GM18519 (cell line): Measurements from ENCODE around the gene SORBS1.

Experiments
- ATAC-seq: cut with Tn5 transposase; IDR thresholded peaks from one replicate; pipeline ENCODE4 v1.9.1; 2021; ENCODE audit warnings: mild to moderate bottlenecking, moderate library complexity; ENCODE audit not compliant: unreplicated experiment, low FRiP score

Gene SORBS1

DNA sequence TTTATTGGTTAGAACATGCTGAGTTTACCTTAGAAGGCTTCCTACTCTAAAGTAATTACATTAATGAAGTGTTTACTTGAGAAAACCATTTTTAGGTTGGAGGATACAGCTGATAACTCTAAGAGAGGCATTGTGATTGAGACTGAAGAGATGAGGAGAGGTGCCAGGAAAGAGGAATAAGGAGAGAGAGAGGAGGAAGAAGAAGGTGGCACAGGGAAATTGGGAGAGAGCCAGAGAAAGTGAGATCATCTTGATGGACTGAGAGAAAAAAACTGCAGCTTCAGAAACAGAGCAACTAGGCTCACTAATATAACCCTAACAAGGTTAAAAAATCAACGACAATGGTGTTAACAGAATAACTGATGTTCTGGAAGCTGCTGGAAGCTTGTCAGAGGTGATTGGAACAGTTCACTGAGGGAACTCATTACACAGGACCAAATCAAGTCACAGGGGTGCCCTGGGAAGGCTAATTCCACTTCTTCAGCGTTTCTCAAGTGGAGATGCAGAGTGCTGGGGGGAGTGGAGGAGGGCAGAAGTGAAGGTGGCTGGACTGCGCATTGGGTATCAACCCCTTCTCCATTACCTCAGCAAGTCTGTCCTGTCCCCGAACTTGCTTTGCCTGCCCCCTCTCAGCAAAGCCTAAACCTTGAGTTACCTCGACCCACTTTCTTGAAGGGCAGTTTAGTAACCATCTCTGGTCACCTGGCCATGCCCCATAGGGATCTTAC lies 6.9 kb upstream of the SORBS1 start:
- ATAC-seq = no peak

DNA sequence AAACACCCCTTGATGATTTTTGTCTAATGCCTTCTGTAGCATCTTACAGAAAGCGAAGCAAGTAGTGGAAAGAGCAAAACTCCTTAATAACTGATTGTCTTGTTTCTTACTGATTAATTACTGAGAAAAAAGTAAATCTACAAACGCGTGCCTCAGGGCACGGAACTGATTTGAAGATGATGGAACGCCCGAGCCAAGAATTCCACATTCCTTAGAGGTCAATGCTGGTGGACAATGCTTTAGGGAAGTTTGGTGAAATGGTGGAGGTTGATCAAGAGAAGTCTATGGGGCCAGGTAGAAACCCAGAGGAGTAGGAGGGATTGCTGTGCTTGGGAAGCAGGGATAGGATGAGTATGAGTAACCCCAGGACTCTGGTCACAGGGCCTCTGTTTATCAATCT lies 5.0 kb upstream of the SORBS1 start:
- ATAC-seq = no peak

DNA sequence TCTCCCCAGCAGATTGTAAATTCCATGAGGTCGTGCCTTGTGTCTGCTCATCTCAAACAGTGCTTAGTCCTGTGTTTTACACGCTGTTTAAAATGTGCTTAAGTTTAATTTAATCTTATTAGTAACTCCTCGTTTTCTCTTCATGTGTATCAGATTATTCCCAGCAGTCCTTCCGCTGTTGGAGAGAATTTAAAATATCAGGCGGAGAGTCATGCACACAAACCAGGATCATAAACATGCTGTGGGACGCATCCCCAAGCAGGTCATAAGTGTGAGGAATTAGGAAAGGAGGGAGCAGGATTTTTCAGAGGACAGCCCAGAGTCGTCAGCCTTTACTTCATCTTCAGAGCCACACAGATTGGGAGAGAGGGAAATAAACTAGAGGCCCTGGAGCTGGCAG lies 4.2 kb upstream of the SORBS1 start:
- ATAC-seq = no peak

DNA sequence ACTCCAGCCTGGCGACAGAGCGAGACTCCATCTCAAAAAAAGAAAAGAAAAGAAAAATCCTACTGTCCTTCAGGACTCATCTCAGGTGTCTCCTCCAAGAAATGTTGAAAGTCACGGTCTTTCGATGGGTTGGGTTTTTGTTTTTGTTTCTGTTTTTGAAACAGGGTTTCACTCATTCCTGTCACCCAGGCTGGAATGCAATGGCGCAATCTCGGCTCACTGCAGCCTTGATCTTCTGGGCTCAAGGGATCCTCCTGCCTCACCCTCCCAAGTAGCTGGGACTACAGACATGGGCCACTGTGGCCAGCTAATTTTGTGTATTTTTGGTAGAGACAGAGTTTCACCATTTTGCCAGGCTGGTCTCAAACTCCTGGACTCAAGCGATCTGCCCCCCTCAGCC lies 3.1 kb upstream of the SORBS1 start:
- ATAC-seq = no peak

DNA sequence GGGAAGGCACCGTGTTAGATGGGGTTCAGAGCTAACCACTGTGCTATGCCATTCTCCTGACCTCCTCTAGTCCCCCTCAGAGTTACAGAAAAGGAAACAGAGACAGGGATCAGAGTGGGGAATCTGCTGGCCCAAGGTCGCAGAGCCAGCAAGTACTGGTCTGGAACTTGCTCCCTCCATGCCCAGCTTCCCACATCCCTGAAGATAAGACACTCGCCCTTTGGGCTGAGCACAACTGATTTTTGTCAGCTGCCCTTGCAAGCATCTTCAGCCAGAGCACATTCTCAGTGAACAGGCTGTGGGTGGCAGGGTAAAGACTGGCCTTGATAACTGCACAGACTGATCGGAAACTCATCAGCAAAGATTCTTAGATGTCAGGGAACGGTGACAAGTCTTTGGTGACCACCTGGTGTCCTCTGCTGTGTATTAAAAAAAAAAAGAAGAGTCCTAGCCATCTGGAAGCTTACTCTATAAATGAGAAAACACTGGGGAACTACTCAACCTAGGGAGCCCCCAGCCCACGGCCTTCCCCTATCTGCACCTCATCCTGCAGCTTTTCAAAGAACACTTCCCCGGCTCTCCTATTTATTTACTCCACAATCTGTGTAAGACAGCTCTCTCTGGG lies 1.3 kb upstream of the SORBS1 start:
- no peak for ATAC-seq

DNA sequence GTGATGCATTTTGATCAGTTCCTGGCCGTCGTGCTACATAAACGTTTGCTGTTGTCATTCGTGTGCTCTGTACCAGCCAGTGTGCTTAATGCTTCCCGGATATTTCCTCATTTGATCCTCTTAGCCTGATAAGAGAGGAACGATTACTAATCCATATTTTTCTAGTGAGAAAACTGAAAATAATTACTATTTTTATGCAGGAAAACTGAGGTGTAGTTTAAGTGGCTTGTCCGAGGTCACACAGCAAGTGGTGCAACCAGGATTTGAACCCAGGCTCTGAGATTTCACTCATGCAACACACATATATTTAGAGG lies 650 bp upstream of the SORBS1 start:
- ATAC-seq = no peak

DNA sequence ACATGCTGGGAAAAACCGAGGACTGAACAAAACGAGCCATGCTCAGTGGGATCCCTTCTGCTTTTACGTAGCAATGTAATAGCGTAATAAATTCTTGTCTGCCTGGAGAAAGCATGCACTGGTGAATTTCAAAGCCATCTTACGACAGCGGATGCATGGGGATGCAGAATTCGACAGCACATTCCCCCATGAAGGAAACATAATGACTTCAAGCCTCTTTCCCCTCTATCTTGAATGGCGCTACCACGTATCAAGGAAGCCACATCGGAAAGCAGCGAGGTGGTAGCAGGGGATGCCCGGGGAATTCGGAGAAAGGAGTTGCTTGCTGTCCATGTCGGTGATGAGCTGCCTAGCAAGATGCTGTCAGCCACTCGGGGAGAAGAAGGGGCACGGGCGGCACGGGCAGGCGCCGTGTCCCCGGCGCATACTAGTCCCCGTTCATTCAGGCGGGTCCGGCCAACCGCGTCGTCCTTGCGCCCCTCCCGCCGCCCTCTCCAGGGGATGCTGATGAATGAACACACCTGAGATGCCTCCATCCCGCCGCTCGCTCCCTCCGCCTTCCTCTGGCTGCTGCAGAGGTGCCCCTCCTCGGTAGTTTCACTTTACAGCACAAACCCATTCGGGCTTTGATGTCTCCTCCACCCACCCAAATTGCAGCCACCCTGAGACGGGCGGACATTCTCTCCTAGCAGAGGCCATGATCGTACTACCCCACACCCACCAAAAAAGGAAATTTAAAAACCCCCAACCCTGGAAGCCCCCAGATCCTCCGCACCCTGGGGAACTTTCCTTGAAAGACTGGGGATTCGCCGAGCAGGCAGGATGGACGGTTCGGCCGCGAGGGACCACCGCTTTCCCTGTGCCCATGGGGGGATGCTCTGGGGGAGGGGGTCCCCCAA lies 644 bp downstream of the SORBS1 start:
- no peak for ATAC-seq

DNA sequence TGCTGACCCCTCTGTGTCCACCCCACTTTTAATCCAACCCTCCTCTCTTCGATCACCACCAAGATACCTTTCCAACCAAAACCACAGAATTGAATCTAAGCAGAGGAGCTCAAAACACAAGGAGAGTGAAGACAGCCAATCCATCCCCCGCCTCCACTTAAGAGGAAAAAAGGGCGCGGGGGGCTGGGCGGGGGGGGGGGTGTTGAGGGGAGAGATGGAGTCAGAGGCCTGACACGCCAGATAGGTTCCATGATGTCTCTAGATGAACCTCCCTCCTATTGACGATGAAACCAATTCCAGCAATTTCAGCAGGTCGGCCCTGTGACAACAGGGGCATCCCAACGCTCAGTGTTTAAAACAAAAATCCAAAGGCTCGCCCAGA lies 1.3 kb downstream of the SORBS1 start:
- ATAC-seq = no peak

DNA sequence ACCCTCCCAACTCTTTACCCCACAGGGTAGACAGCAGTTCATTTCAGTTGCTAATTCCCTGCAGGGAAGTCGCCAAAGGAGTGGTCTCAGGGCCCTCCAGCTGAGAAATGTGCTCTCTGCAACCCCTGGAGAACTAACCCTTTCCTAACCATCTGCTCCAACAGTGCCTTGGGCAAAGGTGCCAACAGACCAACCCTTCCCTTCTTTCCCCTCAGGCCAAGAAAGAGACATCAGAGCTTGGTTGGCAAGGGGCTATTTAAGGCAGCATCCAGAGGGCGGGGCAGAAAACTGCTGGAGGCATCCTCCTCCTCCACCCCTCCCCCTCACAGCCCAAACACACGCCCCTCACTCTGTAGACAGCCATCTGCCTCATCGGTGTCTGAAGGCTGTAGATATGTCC lies 1.7 kb downstream of the SORBS1 start:
- ATAC-seq = no peak

DNA sequence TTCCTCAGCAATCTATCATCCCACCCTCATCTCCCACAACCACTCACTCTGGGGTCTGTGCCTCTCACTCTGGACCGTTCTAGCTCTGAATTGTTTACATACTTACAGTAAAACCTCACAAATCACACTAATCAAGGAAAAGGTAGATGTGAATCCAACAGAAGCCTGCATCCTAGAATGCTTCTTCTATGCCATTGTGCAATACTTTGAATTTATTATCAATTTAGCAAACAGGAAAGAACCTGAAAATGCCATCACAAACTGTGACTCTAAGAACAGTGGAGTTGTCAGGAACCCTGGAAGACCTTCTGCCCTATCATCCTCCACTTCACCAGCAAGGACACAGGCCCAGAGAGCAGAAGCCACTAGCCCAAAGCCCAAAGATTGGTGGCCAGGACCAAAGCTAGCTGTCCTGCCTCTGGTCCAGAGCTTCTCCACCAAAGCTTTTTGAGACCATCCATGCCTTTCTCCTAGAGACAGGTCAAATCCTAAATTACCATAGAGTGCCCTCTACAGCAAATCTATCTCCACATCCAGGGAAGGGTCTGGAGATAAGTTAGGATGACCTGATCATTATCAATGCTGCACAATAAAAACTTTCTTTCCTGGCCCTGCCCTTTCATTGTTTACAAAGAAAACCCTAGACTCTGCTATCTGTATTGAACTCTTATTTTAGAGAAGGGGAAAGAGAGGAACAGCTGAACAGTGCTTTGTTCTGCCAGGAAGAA lies 2.4 kb downstream of the SORBS1 start:
- ATAC-seq = no peak

DNA sequence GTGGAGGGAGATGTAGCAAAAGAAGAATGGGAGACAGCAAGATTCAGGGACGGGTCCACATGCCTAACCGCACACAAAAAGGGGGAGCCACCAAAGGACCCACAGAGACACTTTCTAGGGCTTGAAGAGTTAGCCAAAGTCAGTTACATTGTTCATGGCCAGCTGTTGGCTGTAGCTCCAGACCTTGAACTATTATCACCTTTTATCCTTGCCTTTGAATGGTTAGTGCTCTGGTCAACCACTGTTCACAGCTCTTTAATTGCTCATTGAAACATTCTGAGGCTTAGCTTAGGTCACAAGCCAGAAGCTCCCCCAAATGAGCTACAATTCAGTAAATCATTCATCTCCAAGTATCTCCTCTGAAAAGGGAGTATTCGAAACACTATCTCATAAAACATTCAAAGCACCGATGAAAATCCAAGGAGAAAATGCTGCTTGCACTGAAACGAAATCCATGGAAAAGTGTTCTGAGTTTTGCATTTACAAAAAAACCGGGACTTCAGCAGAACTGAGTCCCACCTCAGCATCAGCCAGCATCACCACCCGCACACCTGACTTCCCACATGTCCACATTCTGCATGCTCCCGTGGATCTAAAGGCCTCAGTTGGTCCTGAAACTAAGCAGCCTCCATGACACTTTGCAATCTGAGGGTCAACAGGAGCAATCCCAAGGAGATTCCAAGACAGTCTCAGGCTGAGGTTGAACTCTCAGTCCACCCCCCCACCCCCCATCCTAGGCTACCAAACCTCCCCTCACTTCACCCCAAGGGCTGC lies 4.0 kb downstream of the SORBS1 start:
- ATAC-seq = no peak

DNA sequence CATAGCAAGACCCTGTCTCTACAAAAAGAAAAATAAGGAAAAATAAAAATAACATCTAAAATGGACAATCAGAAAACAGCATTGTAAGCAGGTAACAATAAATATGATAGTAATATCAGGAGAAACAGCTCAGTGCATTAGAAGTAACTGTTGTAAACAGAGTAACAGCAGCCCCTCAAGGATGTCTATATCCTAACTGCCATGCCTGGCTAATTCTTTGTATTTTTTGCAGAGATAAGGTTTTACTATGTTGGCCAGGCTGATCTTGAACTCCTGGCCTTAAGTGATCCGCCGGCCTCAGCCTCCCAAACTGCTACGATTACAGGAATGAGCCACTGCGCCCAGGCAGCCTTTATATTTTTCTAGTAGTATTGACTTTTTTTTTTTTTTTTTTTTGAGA lies 7.5 kb downstream of the SORBS1 start:
- ATAC-seq = no peak

DNA sequence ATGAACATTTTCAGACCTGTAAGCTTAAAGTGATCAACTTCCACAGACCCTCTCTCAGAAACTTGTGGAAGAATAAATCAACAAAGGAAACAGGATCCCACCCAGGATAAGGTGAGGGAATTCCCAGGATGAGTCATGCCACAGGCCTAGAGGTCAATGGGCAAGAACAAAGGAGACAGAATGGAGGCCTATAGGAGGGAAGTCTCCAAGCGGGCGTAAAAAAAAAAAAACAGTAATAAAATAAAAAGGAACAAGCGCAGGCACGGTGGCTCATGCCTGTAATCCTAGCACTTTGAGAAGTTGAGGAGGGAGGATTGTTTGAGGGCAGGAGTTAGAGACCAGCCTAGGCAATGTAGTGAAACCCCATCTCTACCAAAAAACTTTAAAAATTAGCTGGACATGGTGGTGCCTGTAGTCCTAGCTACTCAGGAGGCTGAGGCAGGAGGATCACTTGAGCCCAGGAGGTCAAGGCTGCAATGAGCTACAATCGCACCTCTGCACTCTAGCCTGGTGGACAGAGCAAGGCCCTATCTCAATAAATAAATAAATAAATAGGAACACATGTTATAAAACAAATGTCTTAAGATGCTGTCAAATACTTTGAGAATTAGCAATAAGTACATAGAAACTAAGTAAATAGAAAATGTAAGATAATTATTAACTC lies 8.4 kb downstream of the SORBS1 start:
- no peak for ATAC-seq

DNA sequence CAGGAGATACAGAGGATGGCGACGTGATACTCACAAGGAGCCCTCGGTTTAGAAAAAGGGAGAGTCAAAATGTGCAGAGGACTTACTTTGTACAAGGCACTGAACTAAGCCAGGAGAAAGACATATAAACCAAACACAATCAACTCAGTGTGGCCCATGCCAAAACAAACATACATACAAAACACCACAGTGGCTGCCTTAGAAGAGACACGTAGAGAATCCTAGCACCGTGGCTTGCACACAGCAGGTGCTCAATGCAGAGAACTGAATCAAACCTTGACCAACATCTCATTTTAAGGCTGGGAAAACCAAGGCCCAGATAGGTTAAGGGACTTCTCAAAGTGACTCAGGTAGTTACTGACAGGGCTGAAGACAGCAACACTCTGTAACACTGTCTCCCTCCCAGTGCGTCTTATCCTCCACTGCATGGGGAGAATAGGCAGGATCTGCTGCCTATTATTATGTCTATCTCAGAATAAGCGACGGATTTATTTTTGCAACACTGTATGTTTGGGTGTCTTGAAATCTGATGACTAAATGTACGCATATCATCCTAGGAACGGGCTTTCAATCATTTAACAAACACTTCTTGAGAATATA lies 11.0 kb downstream of the SORBS1 start:
- no peak for ATAC-seq

DNA sequence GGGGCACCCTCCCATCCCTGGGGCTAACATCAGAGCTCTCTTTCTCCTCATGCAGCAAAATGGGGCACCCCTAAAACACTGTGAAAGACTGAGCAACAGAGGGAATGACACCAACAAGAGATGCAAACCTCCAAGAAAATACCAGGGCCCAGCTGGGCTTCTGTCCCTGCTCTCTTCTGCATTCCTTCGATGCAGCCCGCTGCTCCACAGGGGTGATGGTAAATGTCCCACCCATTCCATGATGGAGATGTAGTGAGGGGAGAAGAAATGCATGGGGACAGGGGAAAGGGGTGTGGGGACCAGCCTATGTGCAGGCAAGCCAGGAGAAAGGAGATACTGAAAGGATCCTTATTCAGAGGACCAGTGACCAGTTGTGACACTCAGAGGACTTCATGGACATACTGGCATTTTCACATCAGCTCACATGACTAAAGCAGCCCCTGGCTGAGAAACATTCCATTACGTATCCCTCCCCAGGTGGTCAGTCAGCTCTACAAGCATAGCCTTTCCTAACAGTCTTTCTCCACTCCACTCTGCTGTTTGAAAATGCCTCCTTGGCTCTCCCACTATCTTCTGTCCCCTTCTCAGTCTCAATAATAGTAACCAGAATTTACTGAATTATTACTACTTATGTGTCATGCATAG lies 13.3 kb downstream of the SORBS1 start:
- ATAC-seq = no peak

DNA sequence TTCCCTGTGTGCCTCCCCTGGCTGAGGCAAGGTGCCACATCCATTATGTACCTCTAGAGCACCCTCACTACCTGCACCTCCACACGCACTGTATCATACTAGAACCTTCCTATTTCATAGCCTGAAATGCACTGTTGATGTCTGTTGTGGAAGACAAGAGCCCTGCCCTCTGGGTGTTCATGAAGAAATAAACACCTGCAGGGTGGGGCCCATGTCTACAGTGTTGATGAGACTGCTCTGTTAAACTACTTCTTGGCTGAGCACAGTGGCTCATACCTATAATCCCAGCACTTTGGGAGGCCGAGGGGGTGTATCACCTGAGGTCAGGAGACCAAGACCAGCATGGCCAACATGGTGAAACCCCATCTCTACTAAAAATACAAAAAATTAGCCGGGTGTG lies 14.0 kb downstream of the SORBS1 start:
- ATAC-seq = no peak

DNA sequence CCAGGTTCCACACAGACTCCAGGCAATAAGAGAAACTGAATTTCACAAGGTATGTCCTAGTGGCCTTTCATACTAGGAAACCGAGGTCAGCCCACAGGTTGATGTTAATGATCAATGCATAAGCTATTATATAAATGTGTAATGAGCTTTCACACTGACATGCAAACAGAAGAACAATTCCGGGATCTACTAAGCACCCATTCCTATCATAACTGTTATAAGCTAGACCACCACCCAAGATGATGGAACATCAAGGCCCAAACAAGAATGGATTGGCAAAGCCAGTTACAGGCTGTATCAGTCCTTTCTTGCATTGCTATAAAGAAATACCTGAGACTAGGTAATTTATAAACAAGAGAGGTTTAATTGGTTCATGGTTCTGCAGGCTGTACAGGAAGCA lies 15.2 kb downstream of the SORBS1 start:
- ATAC-seq = no peak

DNA sequence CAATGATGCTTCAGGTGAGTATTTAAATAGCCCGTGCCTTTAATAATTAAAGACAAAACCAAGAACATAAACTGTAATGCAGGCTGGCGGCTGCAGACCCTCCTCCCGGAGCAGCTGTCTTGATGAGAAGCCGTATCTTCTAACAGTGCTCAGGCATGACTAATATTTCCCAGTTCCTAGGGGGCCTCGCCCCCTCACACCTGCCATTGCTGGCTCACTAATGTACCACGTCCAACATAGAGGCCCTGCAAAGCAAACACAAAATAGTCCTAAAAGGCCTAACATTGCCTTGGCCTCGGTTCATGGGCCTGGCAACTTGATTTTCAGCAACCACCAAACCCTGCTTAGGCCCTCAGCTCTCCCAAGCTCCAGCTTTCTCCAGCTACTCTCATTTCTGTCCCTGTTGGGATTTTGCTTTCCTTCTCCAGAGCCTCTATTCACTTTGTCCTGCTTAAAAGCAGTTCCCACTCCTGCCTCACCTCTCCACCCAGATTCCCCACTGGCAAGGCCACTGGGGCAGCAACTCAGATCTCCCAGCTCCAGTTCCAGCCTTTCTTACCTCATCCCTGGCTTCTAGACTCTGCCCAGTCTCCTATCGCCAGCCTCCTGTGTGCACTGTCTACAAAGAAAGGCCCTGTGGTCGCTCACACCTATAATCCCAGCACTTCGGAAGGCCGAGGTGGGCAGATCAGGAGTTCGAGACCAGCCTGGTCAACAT lies 16.2 kb downstream of the SORBS1 start:
- ATAC-seq = no peak
